Stimulated activated CD8-positive, alpha-beta memory T cell treated with anti-CD3 and anti-CD28 coated beads, Interleukin-4, amount 100 ng/mL, for 4 hours (primary cell): Measurements from ENCODE around the gene CENPP.

ENCODE experiments used
- DNase-seq, 2 donors: peaks; one replicate each; pipeline ENCODE4 v3.0.0-alpha.2; 2020; ENCODE audit warnings: low read depth in 2 of 2, low spot score in 1 of 2

The CENPP gene

GRCh38 chr9:92422611-92423338 lies 97.0 kb downstream of the CENPP start:
- no peak for DNase-seq

- DNase-seq = no peak
These were observed 97.9 kb downstream of the CENPP start for GRCh38 chr9:92423612-92424011.

GRCh38 chr9:92424340-92424739 lies 98.6 kb downstream of the CENPP start, which contains the start of gene OMD:
Gene OMD (minus strand): TSS chr9:92424471. CDS start chr9:92417558, 6,913 bp downstream.
- DNase-seq = no peak

- no peak for DNase-seq
These were observed 99.7 kb downstream of the CENPP start for GRCh38 chr9:92425474-92425873.

GRCh38 chr9:92426501-92427145 lies 100.9 kb downstream of the CENPP start:
- no peak for DNase-seq

GRCh38 chr9:92429836-92430235 lies 104.1 kb downstream of the CENPP start:
- no peak for DNase-seq

GRCh38 chr9:92432350-92432749 lies 106.6 kb downstream of the CENPP start:
- DNase-seq = no peak

GRCh38 chr9:92432972-92433548 lies 107.3 kb downstream of the CENPP start:
- no peak for DNase-seq

- DNase-seq = no peak
These were observed 109.5 kb downstream of the CENPP start for GRCh38 chr9:92435263-92435662.

- DNase-seq = no peak
These were observed 113.3 kb downstream of the CENPP start for GRCh38 chr9:92438900-92439526.

GRCh38 chr9:92439921-92440750 lies 114.4 kb downstream of the CENPP start:
- no peak for DNase-seq

- no peak for DNase-seq
These were observed 114.9 kb downstream of the CENPP start for GRCh38 chr9:92440751-92441046.

- no peak for DNase-seq
These were observed 119.1 kb downstream of the CENPP start for GRCh38 chr9:92444841-92445240.

- DNase-seq = no peak
These were observed 120.8 kb downstream of the CENPP start for GRCh38 chr9:92446536-92446935.

GRCh38 chr9:92455217-92455616 lies 129.5 kb downstream of the CENPP start:
- DNase-seq = no peak

GRCh38 chr9:92457576-92457975 lies 131.8 kb downstream of the CENPP start:
- no peak for DNase-seq

GRCh38 chr9:92463387-92463786 lies 137.6 kb downstream of the CENPP start:
- DNase-seq = no peak

- no peak for DNase-seq
These were observed 138.2 kb downstream of the CENPP start for GRCh38 chr9:92463984-92464383.

- DNase-seq = no peak
These were observed 141.3 kb downstream of the CENPP start for GRCh38 chr9:92467041-92467440.

- DNase-seq = no peak
These were observed 141.8 kb downstream of the CENPP start for GRCh38 chr9:92467511-92467910.

- no peak for DNase-seq
These were observed 142.5 kb downstream of the CENPP start for GRCh38 chr9:92468206-92468605.
